HEK293T (cell line): ENCODE results near the gene CDK14.
A peak's percentile ranks its signal among the peaks of the same experiment; 100 is the strongest.
"Not testable (repeated sequence)": the region's sequence is repeated elsewhere in the genome, so short reads cannot be mapped to it uniquely, and the experiment has no call there.

Experiments used
- CTCF ChIA-PET: fragments of 350-600 bp; formaldehyde crosslinking; extraction: SDS; loops from one replicate; lab custom pipeline; 2021; ENCODE audit warnings: antibody characterized with exemption, inconsistent platforms; lab: Yijun Ruan, JAX
- POLR2A ChIA-PET: fragments of 350-600 bp; formaldehyde crosslinking; extraction: SDS; loops from one replicate; lab custom pipeline; 2020; ENCODE audit warnings: antibody characterized with exemption, inconsistent platforms; lab: Yijun Ruan, JAX
- DNase-seq: peaks from one replicate; pipeline ENCODE4 v3.0.0; 2012; ENCODE audit warnings: mixed read lengths; ENCODE audit errors: extremely low spot score
- ARNT ChIP-seq: fragments of 450-650 bp; IDR thresholded peaks from 2 replicates; pipeline ENCODE4 v1.6.1; 2017; ENCODE audit warnings: mild to moderate bottlenecking
- BHLHE40 ChIP-seq: fragments of 450-650 bp; IDR thresholded peaks from 2 replicates; pipeline ENCODE4 v1.6.1; 2016; ENCODE audit warnings: mild to moderate bottlenecking, moderate library complexity, borderline replicate concordance
- CTBP1 ChIP-seq: fragments of 450-650 bp; IDR thresholded peaks from 2 replicates; pipeline ENCODE4 v1.6.1; 2016; ENCODE audit warnings: borderline replicate concordance
- ELF4 ChIP-seq: fragments of 450-650 bp; IDR thresholded peaks from 2 replicates; pipeline ENCODE4 v1.6.1; 2017; ENCODE audit warnings: antibody characterized with exemption
- FOXA1 ChIP-seq: fragments of 450-650 bp; IDR thresholded peaks from 2 replicates; pipeline ENCODE4 v1.6.1; 2016; ENCODE audit warnings: mild to moderate bottlenecking
- FOXK2 ChIP-seq: fragments of 450-650 bp; IDR thresholded peaks from 2 replicates; pipeline ENCODE4 v1.6.1; 2016; ENCODE audit warnings: mild to moderate bottlenecking
- FOXM1 ChIP-seq: fragments of 450-650 bp; IDR thresholded peaks from 2 replicates; pipeline ENCODE4 v1.6.1; 2017; ENCODE audit warnings: mild to moderate bottlenecking, borderline replicate concordance
- HDGF ChIP-seq: fragments of 450-650 bp; IDR thresholded peaks from 2 replicates; pipeline ENCODE4 v1.6.1; 2017; ENCODE audit warnings: antibody characterized with exemption, borderline replicate concordance
- L3MBTL2 ChIP-seq: fragments of 450-650 bp; conservative IDR thresholded peaks from 2 replicates; pipeline ENCODE4 v1.6.1; 2016; ENCODE audit warnings: mild to moderate bottlenecking
- LEF1 ChIP-seq: fragments of 450-650 bp; IDR thresholded peaks from 2 replicates; pipeline ENCODE4 v1.6.1; 2017; ENCODE audit warnings: mild to moderate bottlenecking, borderline replicate concordance
- NFRKB ChIP-seq: fragments of 450-650 bp; IDR thresholded peaks from 2 replicates; pipeline ENCODE4 v1.6.1; 2016; ENCODE audit warnings: mild to moderate bottlenecking, moderate library complexity
- PKNOX1 ChIP-seq: fragments of 450-650 bp; IDR thresholded peaks from 2 replicates; pipeline ENCODE4 v1.6.1; 2016
- SP1 ChIP-seq: fragments of 450-650 bp; IDR thresholded peaks from 2 replicates; pipeline ENCODE4 v1.6.1; 2017
- SUZ12 ChIP-seq: fragments of 450-650 bp; IDR thresholded peaks from 2 replicates; pipeline ENCODE4 v1.6.1; 2016; ENCODE audit warnings: mild to moderate bottlenecking
- TARDBP ChIP-seq: fragments of 450-650 bp; IDR thresholded peaks from 2 replicates; pipeline ENCODE4 v1.6.1; 2016
- ZNF384 ChIP-seq: fragments of 450-650 bp; IDR thresholded peaks from 2 replicates; pipeline ENCODE4 v1.6.1; 2016

The CDK14 gene

GRCh38 chr7:90626013-90626412 lies 29.9 kb downstream of the CDK14 start:
- no peak for DNase-seq
- ChIA-PET POLR2A (interaction anchor here (1.0 kb wide), 1 partner anchor 31 kb away, joined by 3 read pairs; no protein-coding TSS in a partner anchor), CTCF (interaction anchor here (1.0 kb wide), 2 partner anchors 29 to 171 kb away, joined by 3 read pairs; no protein-coding TSS in a partner anchor)
- TF ChIP-seq BHLHE40 (no peak), FOXK2 (no peak), TARDBP (no peak), ZNF384 (no peak), HDGF (no peak), L3MBTL2 (no peak), SUZ12 (no peak), FOXM1 (no peak), PKNOX1 (no peak)

GRCh38 chr7:90629297-90629918 lies 33.3 kb downstream of the CDK14 start:
- ChIA-PET CTCF (interaction anchor here (1.1 kb wide), 2 partner anchors 174 kb away, joined by 3 to 8 read pairs; no protein-coding TSS in a partner anchor), POLR2A (interaction anchor here (0.5 kb wide), 1 partner anchor 35 kb away, joined by 3 read pairs; no protein-coding TSS in a partner anchor)
- no peak for TF ChIP-seq LEF1
- TF ChIP-seq SUZ12: no peak
- no peak for TF ChIP-seq ZNF384
- no peak for TF ChIP-seq ELF4
- TF ChIP-seq HDGF: no peak
- TF ChIP-seq FOXA1: no peak
- no peak for TF ChIP-seq PKNOX1
- peak; percentile 57 for DNase-seq

- ChIA-PET POLR2A (no interaction called here), CTCF (no interaction called here)
- DNase-seq: no peak
- no peak for TF ChIP-seq FOXA1
- TF ChIP-seq TARDBP: no peak
- no peak for TF ChIP-seq FOXM1
- TF ChIP-seq LEF1: no peak
- no peak for TF ChIP-seq SUZ12
- TF ChIP-seq L3MBTL2: no peak
- TF ChIP-seq SP1: no peak
- no peak for TF ChIP-seq ARNT
- TF ChIP-seq ZNF384: no peak
- no peak for TF ChIP-seq ELF4
- no peak for TF ChIP-seq HDGF
- TF ChIP-seq BHLHE40: no peak
- TF ChIP-seq NFRKB: no peak
- no peak for TF ChIP-seq FOXK2
- TF ChIP-seq PKNOX1: no peak
- TF ChIP-seq CTBP1: no peak
Observed at GRCh38 chr7:90631502-90631901, 35.4 kb downstream of the CDK14 start.

GRCh38 chr7:90639683-90640082 lies 43.6 kb downstream of the CDK14 start:
- CTCF ChIA-PET, POLR2A ChIA-PET, DNase-seq: not testable (repeated sequence)

GRCh38 chr7:90642978-90643377 lies 46.9 kb downstream of the CDK14 start:
- POLR2A ChIA-PET: no interaction called here
- TF ChIP-seq FOXA1 (no peak), NFRKB (no peak), ELF4 (no peak), LEF1 (no peak), HDGF (no peak), ARNT (no peak)
- CTCF ChIA-PET: no interaction called here
- no peak for DNase-seq

GRCh38 chr7:90645784-90646183 lies 49.7 kb downstream of the CDK14 start:
- DNase-seq: no peak
- POLR2A ChIA-PET: interaction anchor here (0.6 kb wide), 1 partner anchor 1266 kb away, joined by 3 read pairs; no protein-coding TSS in a partner anchor

More at GRCh38 chr7:90645784-90646183, 49.7 kb downstream of the CDK14 start:
- TF ChIP-seq ELF4 (no peak), FOXK2 (no peak), ARNT (no peak), BHLHE40 (no peak), L3MBTL2 (no peak), SUZ12 (no peak), HDGF (no peak), TARDBP (no peak), PKNOX1 (no peak)
- CTCF ChIA-PET: no interaction called here
